GM12878 (cell line): ENCODE data around the gene SKA3.
"Not testable (repeated sequence)": the region's sequence is repeated elsewhere in the genome, so short reads cannot be mapped to it uniquely, and the experiment has no call there.

Experiments used
- EZH2 ChIP-seq: IDR thresholded peaks from 2 replicates; pipeline ENCODE4 v1.6.1; 2012; ENCODE audit warnings: low read depth, mild to moderate bottlenecking, control low read depth, inconsistent platforms, low read length, borderline replicate concordance; ENCODE audit not compliant: control insufficient read depth
- POLR2AphosphoS5 ChIP-seq: IDR thresholded peaks from 2 replicates; pipeline ENCODE4 v1.6.1; 2011; ENCODE audit warnings: mild to moderate bottlenecking, low read length, inconsistent platforms
- RAD21 ChIP-seq: IDR thresholded peaks from 2 replicates; pipeline ENCODE4 v1.6.1; 2011; ENCODE audit warnings: mild to moderate bottlenecking, low read depth, low read length, moderate library complexity; ENCODE audit not compliant: insufficient read depth
- RCOR1 ChIP-seq: conservative IDR thresholded peaks from 2 replicates; pipeline ENCODE4 v1.6.1; 2012; ENCODE audit warnings: low read depth, low read length, improper control_type of control experiment
- TCF3 ChIP-seq: IDR thresholded peaks from 2 replicates; pipeline ENCODE4 v1.6.1; 2012; ENCODE audit warnings: low read depth, mild to moderate bottlenecking, low read length, borderline replicate concordance; ENCODE audit not compliant: insufficient read depth
- TF ChIP-seq, protein P1 (sequence below), 3 experiments: IDR thresholded peaks in 2 of 3; conservative IDR thresholded peaks in 1 of 3; 2 replicates each; pipeline ENCODE4 v1.5.1; 2011; ENCODE audit warnings: low read depth in 3 of 3, low read length in 3 of 3, mild to moderate bottlenecking in 3 of 3, control low read depth in 2 of 3, moderate library complexity in 2 of 3, inconsistent platforms in 1 of 3, mixed read lengths in 1 of 3; ENCODE audit not compliant: control insufficient read depth in 2 of 3, insufficient read depth in 1 of 3; ENCODE audit errors: extremely low read depth in 1 of 3
- TF ChIP-seq, protein P2 (sequence below): IDR thresholded peaks from 2 replicates; pipeline ENCODE4 v1.6.1; 2011; ENCODE audit warnings: low read depth, low read length, improper control_type of control experiment, borderline replicate concordance
- TF ChIP-seq, protein P3 (sequence below): IDR thresholded peaks from 2 replicates; pipeline ENCODE4 v1.6.1; 2011; ENCODE audit warnings: low read depth, mild to moderate bottlenecking, low read length, moderate library complexity, borderline replicate concordance; ENCODE audit errors: extremely low read depth
- TF ChIP-seq, protein P4 (sequence below): fragments of 450-650 bp; IDR thresholded peaks from 2 replicates; pipeline ENCODE4 v1.6.1; 2017; ENCODE audit warnings: mild to moderate bottlenecking, moderate library complexity

DNA sequence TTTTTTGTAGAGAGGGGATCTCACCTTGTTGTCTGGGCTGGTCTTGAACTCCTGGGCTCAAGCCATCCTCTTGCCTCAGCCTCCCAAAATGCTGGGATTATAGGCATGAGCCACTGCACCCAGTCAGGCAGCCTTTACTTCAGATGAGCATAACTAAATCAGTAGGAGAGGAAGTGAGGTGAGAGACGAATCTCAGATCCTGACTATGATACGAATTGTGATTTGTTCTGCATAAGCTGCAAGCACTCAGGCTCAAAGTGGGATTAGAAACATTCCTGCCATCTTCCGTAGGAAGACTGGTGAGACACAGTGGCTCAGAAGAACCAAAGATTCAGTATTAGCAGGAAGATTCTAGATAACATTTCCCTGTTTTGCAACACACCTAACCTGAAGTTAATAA, 43.4 kb upstream of the SKA3 start:
- TF ChIP-seq, protein P1, sequence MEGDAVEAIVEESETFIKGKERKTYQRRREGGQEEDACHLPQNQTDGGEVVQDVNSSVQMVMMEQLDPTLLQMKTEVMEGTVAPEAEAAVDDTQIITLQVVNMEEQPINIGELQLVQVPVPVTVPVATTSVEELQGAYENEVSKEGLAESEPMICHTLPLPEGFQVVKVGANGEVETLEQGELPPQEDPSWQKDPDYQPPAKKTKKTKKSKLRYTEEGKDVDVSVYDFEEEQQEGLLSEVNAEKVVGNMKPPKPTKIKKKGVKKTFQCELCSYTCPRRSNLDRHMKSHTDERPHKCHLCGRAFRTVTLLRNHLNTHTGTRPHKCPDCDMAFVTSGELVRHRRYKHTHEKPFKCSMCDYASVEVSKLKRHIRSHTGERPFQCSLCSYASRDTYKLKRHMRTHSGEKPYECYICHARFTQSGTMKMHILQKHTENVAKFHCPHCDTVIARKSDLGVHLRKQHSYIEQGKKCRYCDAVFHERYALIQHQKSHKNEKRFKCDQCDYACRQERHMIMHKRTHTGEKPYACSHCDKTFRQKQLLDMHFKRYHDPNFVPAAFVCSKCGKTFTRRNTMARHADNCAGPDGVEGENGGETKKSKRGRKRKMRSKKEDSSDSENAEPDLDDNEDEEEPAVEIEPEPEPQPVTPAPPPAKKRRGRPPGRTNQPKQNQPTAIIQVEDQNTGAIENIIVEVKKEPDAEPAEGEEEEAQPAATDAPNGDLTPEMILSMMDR (IDR thresholded peaks at IDR 0.05 in 2 of 3, conservative IDR thresholded peaks at IDR 0.05 in 1 of 3; ENCODE audit: control insufficient read depth in 2 of 3, extremely low read depth in 1 of 3, insufficient read depth in 1 of 3, low read depth in 3 of 3, low read length in 3 of 3), result not testable (repeated sequence)
- TF ChIP-seq, protein P2, sequence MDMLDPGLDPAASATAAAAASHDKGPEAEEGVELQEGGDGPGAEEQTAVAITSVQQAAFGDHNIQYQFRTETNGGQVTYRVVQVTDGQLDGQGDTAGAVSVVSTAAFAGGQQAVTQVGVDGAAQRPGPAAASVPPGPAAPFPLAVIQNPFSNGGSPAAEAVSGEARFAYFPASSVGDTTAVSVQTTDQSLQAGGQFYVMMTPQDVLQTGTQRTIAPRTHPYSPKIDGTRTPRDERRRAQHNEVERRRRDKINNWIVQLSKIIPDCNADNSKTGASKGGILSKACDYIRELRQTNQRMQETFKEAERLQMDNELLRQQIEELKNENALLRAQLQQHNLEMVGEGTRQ, result not testable (repeated sequence)
- not testable (repeated sequence) for TF ChIP-seq TCF3, RCOR1, POLR2AphosphoS5, EZH2, RAD21
- TF ChIP-seq, protein P3, sequence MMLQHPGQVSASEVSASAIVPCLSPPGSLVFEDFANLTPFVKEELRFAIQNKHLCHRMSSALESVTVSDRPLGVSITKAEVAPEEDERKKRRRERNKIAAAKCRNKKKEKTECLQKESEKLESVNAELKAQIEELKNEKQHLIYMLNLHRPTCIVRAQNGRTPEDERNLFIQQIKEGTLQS, result not testable (repeated sequence)
- TF ChIP-seq, protein P4, sequence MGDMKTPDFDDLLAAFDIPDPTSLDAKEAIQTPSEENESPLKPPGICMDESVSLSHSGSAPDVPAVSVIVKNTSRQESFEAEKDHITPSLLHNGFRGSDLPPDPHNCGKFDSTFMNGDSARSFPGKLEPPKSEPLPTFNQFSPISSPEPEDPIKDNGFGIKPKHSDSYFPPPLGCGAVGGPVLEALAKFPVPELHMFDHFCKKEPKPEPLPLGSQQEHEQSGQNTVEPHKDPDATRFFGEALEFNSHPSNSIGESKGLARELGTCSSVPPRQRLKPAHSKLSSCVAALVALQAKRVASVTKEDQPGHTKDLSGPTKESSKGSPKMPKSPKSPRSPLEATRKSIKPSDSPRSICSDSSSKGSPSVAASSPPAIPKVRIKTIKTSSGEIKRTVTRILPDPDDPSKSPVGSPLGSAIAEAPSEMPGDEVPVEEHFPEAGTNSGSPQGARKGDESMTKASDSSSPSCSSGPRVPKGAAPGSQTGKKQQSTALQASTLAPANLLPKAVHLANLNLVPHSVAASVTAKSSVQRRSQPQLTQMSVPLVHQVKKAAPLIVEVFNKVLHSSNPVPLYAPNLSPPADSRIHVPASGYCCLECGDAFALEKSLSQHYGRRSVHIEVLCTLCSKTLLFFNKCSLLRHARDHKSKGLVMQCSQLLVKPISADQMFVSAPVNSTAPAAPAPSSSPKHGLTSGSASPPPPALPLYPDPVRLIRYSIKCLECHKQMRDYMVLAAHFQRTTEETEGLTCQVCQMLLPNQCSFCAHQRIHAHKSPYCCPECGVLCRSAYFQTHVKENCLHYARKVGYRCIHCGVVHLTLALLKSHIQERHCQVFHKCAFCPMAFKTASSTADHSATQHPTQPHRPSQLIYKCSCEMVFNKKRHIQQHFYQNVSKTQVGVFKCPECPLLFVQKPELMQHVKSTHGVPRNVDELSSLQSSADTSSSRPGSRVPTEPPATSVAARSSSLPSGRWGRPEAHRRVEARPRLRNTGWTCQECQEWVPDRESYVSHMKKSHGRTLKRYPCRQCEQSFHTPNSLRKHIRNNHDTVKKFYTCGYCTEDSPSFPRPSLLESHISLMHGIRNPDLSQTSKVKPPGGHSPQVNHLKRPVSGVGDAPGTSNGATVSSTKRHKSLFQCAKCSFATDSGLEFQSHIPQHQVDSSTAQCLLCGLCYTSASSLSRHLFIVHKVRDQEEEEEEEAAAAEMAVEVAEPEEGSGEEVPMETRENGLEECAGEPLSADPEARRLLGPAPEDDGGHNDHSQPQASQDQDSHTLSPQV, result not testable (repeated sequence)
